ENCODE data around the gene PUS3. TPM values are rescaled to one million over a fixed set of nuclear protein-coding genes. Genes with fewer than 3 reads are reported as not detected.
A peak's percentile ranks its signal among the peaks of the same experiment; 100 is the strongest.

Gene PUS3
- polyA plus RNA-seq (2013): 11.0 TPM

- CTCF ChIA-PET: interaction anchor here (1.3 kb wide), 3 partner anchors 15 to 277 kb away, joined by 3 to 5 read pairs (median 3); partner anchors contain the start of gene HYLS1
- peaks cover 3 to 24% (median 19%) of the 10 kb centered on the region in 4 experiments for H3K4me1 ChIP-seq (ENCODE audit: control extremely low read depth in 1 of 4, control insufficient read depth in 4 of 4, insufficient read depth in 4 of 4, low read length in 3 of 4)
- WGBS (ENCODE audit: insufficient coverage): 2% methylated on average over 10 of the region's 31 CpGs
- H3K36me3 ChIP-seq (ENCODE audit: control insufficient read depth in 4 of 4, insufficient read depth in 4 of 4, low read length in 3 of 4): peaks cover 0 to 18% (median 10%) of the 10 kb centered on the region in 4 experiments
- peak; percentile 77 to 89 (median 89) for DNase-seq
- POLR2A ChIA-PET: interaction anchor here (1.0 kb wide), 1 partner anchor 16 kb away, joined by 9 read pairs; the partner anchor contains the start of gene HYLS1
- peaks cover 0 to 3% (median 2%) of the 10 kb centered on the region in 5 experiments for H3K9me3 ChIP-seq (ENCODE audit: control extremely low read depth in 1 of 5, control insufficient read depth in 4 of 5, insufficient read depth in 2 of 5, low read depth in 1 of 5, low read length in 4 of 5)
- H3K27ac ChIP-seq (ENCODE audit: insufficient read depth in 1 of 2, low read depth in 1 of 2, low read length in 2 of 2, poor library complexity in 1 of 2, severe bottlenecking in 2 of 2): peak within 1 kb of the TSS; percentile 41 to 82
- peak within 1 kb of the TSS; percentile 43 to 100 (median 90) for H3K4me3 ChIP-seq (ENCODE audit: control insufficient read depth in 1 of 7, extremely low read depth in 1 of 7, insufficient read depth in 4 of 7, low read depth in 2 of 7, low read length in 6 of 7)
- H3K27me3 ChIP-seq (replicated peaks in 2 of 5; ENCODE audit: control insufficient read depth in 4 of 5, insufficient read depth in 5 of 5, low read length in 4 of 5): peaks cover 10 to 33% (median 14%) of the 10 kb centered on the region in 5 experiments
Measured at GRCh38 chr11:125902927-125903710, at the start of gene PUS3. TSS of gene PUS3 (minus strand) at chr11:125903206. CDS start at chr11:125896284, 6,922 bp downstream.

- POLR2A ChIA-PET: no interaction called here
- Histone ChIP-seq H3K4me3 (ENCODE audit: control insufficient read depth in 1 of 7, extremely low read depth in 1 of 7, insufficient read depth in 4 of 7, low read depth in 2 of 7, low read length in 6 of 7) (no peak overlapping the region), H3K36me3 (ENCODE audit: control insufficient read depth in 4 of 4, insufficient read depth in 4 of 4, low read length in 3 of 4) (no peaks in the 10 kb centered on the region), H3K27ac (ENCODE audit: insufficient read depth in 1 of 2, low read depth in 1 of 2, low read length in 2 of 2, poor library complexity in 1 of 2, severe bottlenecking in 2 of 2) (no peak overlapping the region), H3K4me1 (ENCODE audit: control extremely low read depth in 1 of 4, control insufficient read depth in 4 of 4, insufficient read depth in 4 of 4, low read length in 3 of 4) (no peaks in the 10 kb centered on the region), H3K9me3 (ENCODE audit: control extremely low read depth in 1 of 5, control insufficient read depth in 4 of 5, insufficient read depth in 2 of 5, low read depth in 1 of 5, low read length in 4 of 5) (no peaks in the 10 kb centered on the region), H3K27me3 (replicated peaks in 2 of 5; ENCODE audit: control insufficient read depth in 4 of 5, insufficient read depth in 5 of 5, low read length in 4 of 5) (peaks cover 0 to 28% (median 8%) of the 10 kb centered on the region in 5 experiments)
- no peak for DNase-seq
- CTCF ChIA-PET: no interaction called here
- WGBS (ENCODE audit: insufficient coverage): 80% methylated on average over 1 of the region's 2 CpGs
Measured at GRCh38 chr11:125952559-125952958, 49.6 kb upstream of the PUS3 start.

DNA sequence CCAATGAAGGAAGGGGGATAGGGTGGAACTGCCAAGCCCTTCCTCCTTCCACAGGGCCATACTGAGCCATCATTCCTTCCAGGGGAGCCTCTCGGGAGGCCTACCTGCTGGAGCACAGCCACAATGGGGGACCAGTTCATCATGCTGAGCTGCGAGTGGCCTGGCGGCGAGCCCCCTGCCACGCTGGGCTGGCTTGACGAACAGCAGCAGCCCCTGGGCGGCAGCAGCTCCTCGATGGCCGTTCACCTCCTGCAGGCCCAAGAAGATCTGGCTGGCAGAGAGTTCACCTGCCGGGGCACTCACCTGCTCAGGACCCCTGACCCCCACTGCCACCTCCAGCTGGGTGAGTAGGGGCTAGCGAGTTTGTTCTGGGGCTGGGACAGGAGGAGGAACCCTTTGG is 48.7 kb upstream of the PUS3 start:
- POLR2A ChIA-PET: no interaction called here
- Histone ChIP-seq H3K36me3 (ENCODE audit: control insufficient read depth in 4 of 4, insufficient read depth in 4 of 4, low read length in 3 of 4) (no peaks in the 10 kb centered on the region), H3K9me3 (ENCODE audit: control extremely low read depth in 1 of 5, control insufficient read depth in 4 of 5, insufficient read depth in 2 of 5, low read depth in 1 of 5, low read length in 4 of 5) (no peaks in the 10 kb centered on the region), H3K27me3 (replicated peaks in 2 of 5; ENCODE audit: control insufficient read depth in 4 of 5, insufficient read depth in 5 of 5, low read length in 4 of 5) (peaks cover 0 to 24% (median 8%) of the 10 kb centered on the region in 5 experiments), H3K4me1 (ENCODE audit: control extremely low read depth in 1 of 4, control insufficient read depth in 4 of 4, insufficient read depth in 4 of 4, low read length in 3 of 4) (no peaks in the 10 kb centered on the region), H3K4me3 (ENCODE audit: control insufficient read depth in 1 of 7, extremely low read depth in 1 of 7, insufficient read depth in 4 of 7, low read depth in 2 of 7, low read length in 6 of 7) (no peak overlapping the region), H3K27ac (ENCODE audit: insufficient read depth in 1 of 2, low read depth in 1 of 2, low read length in 2 of 2, poor library complexity in 1 of 2, severe bottlenecking in 2 of 2) (no peak overlapping the region)
- no peak for DNase-seq
- WGBS (ENCODE audit: insufficient coverage): 74% methylated on average over 5 of the region's 11 CpGs
- CTCF ChIA-PET: no interaction called here

DNA sequence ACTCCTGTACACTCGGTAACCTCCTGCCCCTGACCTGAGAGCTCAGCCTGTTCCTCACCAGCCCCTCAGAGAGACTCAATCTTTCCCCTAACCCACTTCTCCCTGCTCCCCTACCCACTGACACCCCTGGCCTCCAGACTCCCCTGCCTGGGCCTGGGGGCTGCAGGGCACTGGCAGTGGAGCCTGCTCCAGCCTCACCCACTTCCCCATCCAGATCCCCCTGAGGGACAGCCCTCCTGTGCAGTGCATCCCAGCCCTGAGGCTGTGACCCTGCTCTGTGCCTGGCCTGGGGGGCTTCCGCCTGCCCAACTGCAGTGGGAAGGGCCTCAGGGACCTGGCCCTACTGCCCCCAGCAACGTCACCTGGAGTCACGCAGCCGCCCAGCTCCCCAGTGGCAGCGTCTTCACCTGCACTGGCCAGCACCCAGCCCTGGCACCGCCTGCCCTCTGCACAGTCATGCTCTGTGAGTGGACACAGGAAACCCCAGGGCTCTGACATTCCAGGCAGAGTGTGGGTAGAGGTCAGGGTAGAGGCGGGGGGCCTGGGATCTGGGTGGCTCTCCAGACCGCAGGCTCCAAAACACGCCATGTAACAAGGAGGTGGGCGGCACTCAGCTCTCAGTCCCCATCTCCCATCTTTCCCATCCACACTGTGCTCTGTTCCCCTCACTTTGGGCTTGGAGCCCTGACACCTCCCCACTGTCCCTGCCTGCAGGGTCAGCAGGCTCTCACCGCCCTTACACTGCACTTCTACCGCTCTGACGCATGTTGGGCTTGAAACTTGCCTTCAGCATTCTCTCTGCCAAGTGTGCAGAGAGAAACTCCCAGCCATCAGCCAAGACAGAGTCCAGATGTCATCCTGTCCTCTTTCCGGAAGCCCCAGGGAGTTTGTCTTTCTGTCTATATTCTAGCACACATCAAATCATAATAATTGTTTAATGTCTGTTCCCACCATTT is 48.0 kb upstream of the PUS3 start:
- H3K27me3 ChIP-seq (replicated peaks in 2 of 5; ENCODE audit: control insufficient read depth in 4 of 5, insufficient read depth in 5 of 5, low read length in 4 of 5): peaks cover 0 to 23% (median 8%) of the 10 kb centered on the region in 5 experiments
- no peak overlapping the region for H3K4me3 ChIP-seq (ENCODE audit: control insufficient read depth in 1 of 7, extremely low read depth in 1 of 7, insufficient read depth in 4 of 7, low read depth in 2 of 7, low read length in 6 of 7)
- no peaks in the 10 kb centered on the region for H3K4me1 ChIP-seq (ENCODE audit: control extremely low read depth in 1 of 4, control insufficient read depth in 4 of 4, insufficient read depth in 4 of 4, low read length in 3 of 4)
- CTCF ChIA-PET: interaction anchor here (1.0 kb wide), 1 partner anchor 8 kb away, joined by 3 read pairs; no protein-coding TSS in a partner anchor
- H3K36me3 ChIP-seq (ENCODE audit: control insufficient read depth in 4 of 4, insufficient read depth in 4 of 4, low read length in 3 of 4): no peaks in the 10 kb centered on the region
- POLR2A ChIA-PET: no interaction called here
- no peak for DNase-seq
- 91% methylated on average over 10 of the region's 15 CpGs for WGBS (ENCODE audit: insufficient coverage)
- H3K9me3 ChIP-seq (ENCODE audit: control extremely low read depth in 1 of 5, control insufficient read depth in 4 of 5, insufficient read depth in 2 of 5, low read depth in 1 of 5, low read length in 4 of 5): no peaks in the 10 kb centered on the region
- H3K27ac ChIP-seq (ENCODE audit: insufficient read depth in 1 of 2, low read depth in 1 of 2, low read length in 2 of 2, poor library complexity in 1 of 2, severe bottlenecking in 2 of 2): no peak overlapping the region

DNA sequence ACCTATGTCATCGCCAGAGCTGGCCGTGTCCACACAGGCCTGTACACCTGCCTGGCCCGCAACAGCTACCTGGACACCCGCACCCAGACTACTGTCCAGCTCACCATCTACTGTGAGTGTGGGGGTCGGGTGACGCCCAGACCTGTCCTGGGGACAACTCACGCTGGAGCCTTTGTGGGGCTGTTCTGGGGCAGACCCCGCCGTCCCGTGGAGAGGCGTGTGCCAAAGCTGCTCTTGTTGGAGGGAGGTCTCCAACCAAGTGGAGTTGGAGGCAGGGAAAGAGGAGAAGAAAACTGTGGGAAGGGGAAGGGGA is 47.1 kb upstream of the PUS3 start:
- ChIA-PET POLR2A (no interaction called here), CTCF (interaction anchor here (1.0 to 2.0 kb wide), 3 partner anchors 8 to 25 kb away, joined by 3 to 4 read pairs (median 3); no protein-coding TSS in a partner anchor)
- Histone ChIP-seq H3K9me3 (ENCODE audit: control extremely low read depth in 1 of 5, control insufficient read depth in 4 of 5, insufficient read depth in 2 of 5, low read depth in 1 of 5, low read length in 4 of 5) (no peaks in the 10 kb centered on the region), H3K27me3 (replicated peaks in 2 of 5; ENCODE audit: control insufficient read depth in 4 of 5, insufficient read depth in 5 of 5, low read length in 4 of 5) (peaks cover 0 to 23% (median 5%) of the 10 kb centered on the region in 5 experiments), H3K36me3 (ENCODE audit: control insufficient read depth in 4 of 4, insufficient read depth in 4 of 4, low read length in 3 of 4) (no peaks in the 10 kb centered on the region), H3K4me1 (ENCODE audit: control extremely low read depth in 1 of 4, control insufficient read depth in 4 of 4, insufficient read depth in 4 of 4, low read length in 3 of 4) (no peaks in the 10 kb centered on the region), H3K27ac (ENCODE audit: insufficient read depth in 1 of 2, low read depth in 1 of 2, low read length in 2 of 2, poor library complexity in 1 of 2, severe bottlenecking in 2 of 2) (no peak overlapping the region), H3K4me3 (ENCODE audit: control insufficient read depth in 1 of 7, extremely low read depth in 1 of 7, insufficient read depth in 4 of 7, low read depth in 2 of 7, low read length in 6 of 7) (no peak overlapping the region)
- WGBS (ENCODE audit: insufficient coverage): 92% methylated on average over 9 of the region's 11 CpGs
- no peak for DNase-seq

- CTCF ChIA-PET: interaction anchor here (0.8 to 2.0 kb wide), 4 partner anchors 9 to 32 kb away, joined by 3 to 4 read pairs (median 3); no protein-coding TSS in a partner anchor
- Histone ChIP-seq H3K27ac (ENCODE audit: insufficient read depth in 1 of 2, low read depth in 1 of 2, low read length in 2 of 2, poor library complexity in 1 of 2, severe bottlenecking in 2 of 2) (no peak overlapping the region), H3K4me1 (ENCODE audit: control extremely low read depth in 1 of 4, control insufficient read depth in 4 of 4, insufficient read depth in 4 of 4, low read length in 3 of 4) (no peaks in the 10 kb centered on the region), H3K27me3 (replicated peaks in 2 of 5; ENCODE audit: control insufficient read depth in 4 of 5, insufficient read depth in 5 of 5, low read length in 4 of 5) (peaks cover 0 to 27% (median 5%) of the 10 kb centered on the region in 5 experiments), H3K36me3 (ENCODE audit: control insufficient read depth in 4 of 4, insufficient read depth in 4 of 4, low read length in 3 of 4) (no peaks in the 10 kb centered on the region), H3K4me3 (ENCODE audit: control insufficient read depth in 1 of 7, extremely low read depth in 1 of 7, insufficient read depth in 4 of 7, low read depth in 2 of 7, low read length in 6 of 7) (no peak overlapping the region), H3K9me3 (ENCODE audit: control extremely low read depth in 1 of 5, control insufficient read depth in 4 of 5, insufficient read depth in 2 of 5, low read depth in 1 of 5, low read length in 4 of 5) (no peaks in the 10 kb centered on the region)
- no peak for DNase-seq
- POLR2A ChIA-PET: no interaction called here
- 94% methylated on average over 19 of the region's 22 CpGs for WGBS (ENCODE audit: insufficient coverage)
Measured at GRCh38 chr11:125949271-125950177, 46.5 kb upstream of the PUS3 start.
